Measurements from ENCODE around the gene SEMA6A.

- TF ChIP-seq POLR2A (IDR thresholded peaks at IDR 0.05; ENCODE audit: low read depth, low read length) (no peak), POLR2AphosphoS5 (IDR thresholded peaks at IDR 0.05; ENCODE audit: low read depth, low read length) (no peak), TAF1 (IDR thresholded peaks at IDR 0.05; ENCODE audit: borderline replicate concordance, low read depth, low read length) (no peak)
Measured at GRCh38 chr5:116424258-116424615, 150.4 kb downstream of the SEMA6A start.
